GM12864 (cell line): ENCODE results near the gene CTH.
"Not testable (repeated sequence)": the region's sequence is repeated elsewhere in the genome, so short reads cannot be mapped to it uniquely, and the experiment has no call there.

Experiments
- DNase-seq: peaks from one replicate; pipeline ENCODE4 v3.0.0-alpha.2; 2011; ENCODE audit warnings: low read depth
- H3K4me3 ChIP-seq: 2 replicates; pipeline ENCODE4 v1.5.1; 2011; ENCODE audit warnings: mild to moderate bottlenecking, low read depth, low read length, control low read depth
- TF ChIP-seq, protein P1 (sequence below): IDR thresholded peaks from 2 replicates; pipeline ENCODE4 v1.5.1; 2011; ENCODE audit warnings: low read depth, mild to moderate bottlenecking, moderate library complexity, low read length, control low read depth, inconsistent platforms; ENCODE audit errors: missing control alignments

The CTH gene

GRCh38 chr1:70458131-70458530 lies 47.1 kb downstream of the CTH start:
- no peak for DNase-seq
- TF ChIP-seq, protein P1, sequence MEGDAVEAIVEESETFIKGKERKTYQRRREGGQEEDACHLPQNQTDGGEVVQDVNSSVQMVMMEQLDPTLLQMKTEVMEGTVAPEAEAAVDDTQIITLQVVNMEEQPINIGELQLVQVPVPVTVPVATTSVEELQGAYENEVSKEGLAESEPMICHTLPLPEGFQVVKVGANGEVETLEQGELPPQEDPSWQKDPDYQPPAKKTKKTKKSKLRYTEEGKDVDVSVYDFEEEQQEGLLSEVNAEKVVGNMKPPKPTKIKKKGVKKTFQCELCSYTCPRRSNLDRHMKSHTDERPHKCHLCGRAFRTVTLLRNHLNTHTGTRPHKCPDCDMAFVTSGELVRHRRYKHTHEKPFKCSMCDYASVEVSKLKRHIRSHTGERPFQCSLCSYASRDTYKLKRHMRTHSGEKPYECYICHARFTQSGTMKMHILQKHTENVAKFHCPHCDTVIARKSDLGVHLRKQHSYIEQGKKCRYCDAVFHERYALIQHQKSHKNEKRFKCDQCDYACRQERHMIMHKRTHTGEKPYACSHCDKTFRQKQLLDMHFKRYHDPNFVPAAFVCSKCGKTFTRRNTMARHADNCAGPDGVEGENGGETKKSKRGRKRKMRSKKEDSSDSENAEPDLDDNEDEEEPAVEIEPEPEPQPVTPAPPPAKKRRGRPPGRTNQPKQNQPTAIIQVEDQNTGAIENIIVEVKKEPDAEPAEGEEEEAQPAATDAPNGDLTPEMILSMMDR: no peak
- no peak overlapping the region for H3K4me3 ChIP-seq

DNA sequence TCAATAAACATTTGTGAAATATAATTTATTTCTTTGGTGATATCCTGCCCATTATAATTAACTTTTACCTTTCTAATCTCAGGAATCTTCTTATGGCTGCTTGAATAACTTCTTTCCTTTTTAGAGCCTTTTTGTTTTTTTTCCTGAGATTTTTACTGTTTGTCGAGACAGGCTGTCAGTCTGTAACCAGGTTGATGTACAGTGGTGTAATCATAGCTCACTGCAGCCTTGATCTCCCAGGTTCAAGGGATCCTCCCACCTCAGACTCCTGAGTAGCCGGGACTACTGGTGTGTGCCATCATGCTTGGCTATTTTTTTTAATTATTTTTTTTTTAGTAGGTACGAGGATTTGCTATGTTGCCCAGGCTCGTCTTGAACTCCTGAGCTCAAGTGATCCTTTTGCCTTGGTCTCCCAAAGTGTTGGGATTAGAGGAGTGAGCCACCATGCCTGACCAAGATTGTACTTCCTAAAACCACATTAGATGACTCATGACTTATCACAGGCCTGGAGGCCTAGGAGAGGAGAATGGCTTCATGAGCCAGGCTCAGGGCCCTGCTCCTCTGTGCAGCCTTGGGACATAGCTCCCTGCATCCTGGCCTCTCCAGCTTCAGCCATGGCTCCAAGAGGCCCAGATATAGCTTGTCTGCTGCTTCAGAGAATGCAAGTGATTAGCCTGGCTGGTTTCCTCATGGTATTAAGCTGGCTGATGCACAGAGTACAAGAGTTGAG lies 48.6 kb downstream of the CTH start:
- H3K4me3 ChIP-seq: no peak overlapping the region
- TF ChIP-seq, protein P1: no peak
- no peak for DNase-seq

DNA sequence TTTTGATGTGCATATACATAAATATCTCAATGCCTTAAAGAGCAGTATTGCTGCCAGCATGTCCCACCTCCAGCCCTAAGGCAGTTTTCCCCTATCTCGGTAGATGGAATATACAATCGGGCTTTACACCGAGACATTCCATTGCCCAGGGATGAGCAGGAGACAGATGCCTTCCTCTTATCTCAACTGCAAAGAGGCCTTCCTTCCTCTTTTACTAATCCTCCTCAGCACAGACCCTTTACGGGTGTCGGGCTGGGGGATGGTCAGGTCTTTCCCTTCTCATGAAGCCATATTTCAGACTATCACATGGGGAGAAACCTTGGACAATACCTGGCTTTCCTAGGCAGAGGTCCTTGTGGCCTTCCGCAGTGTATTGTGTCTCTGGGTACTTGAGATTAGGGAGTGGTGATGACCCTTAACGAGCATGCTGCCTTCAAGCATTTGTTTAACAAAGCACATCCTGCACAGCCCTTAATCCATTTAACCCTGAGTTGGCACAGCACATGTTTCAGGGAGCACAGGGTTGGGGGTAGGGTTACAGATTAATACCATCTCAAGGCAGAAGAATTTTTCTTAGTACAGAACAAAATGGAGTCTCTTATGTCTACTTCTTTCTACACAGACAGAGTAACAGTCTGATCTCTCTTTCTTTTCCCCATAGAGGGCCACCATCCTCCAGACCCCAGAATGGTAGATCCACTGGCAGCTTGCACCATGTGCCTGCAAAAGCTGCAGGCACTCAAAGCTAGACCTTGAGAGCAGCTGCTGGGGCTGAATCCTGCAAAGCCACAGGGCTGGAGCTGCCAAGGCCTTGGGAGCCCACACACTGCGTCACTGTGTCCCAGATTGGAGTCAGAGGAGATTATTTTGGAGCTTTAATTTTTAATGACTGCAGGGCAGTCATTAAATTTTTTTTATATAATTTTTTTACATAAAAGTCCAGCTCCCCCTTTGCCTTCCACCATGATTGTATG lies 50.0 kb downstream of the CTH start:
- not testable (repeated sequence) for DNase-seq, H3K4me3 ChIP-seq

DNA sequence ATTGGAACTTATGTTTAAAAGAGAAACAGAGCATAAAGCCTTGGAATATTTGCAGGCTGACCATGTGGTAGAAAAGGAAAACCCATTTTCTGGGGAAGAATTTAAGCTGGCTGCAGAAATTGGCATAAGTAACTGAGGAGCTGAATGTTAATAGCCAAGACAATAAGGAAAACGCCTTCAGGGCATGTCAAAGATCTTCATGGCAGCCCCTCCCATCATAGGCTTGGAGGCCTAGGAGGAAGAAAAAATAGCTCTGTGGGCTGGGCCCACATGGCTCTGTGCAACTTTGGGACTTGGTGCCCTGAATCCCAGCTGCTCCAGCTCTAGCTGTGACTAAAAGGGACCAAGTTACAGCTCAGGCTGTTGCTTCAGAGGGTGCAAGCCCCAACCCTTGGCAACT lies 51.5 kb downstream of the CTH start:
- DNase-seq: no peak
- H3K4me3 ChIP-seq: no peak overlapping the region
- TF ChIP-seq, protein P1: no peak

GRCh38 chr1:70465911-70466310 lies 54.8 kb downstream of the CTH start:
- TF ChIP-seq, protein P1: no peak
- DNase-seq: no peak
- no peak overlapping the region for H3K4me3 ChIP-seq

GRCh38 chr1:70467531-70467930 lies 56.5 kb downstream of the CTH start:
- no peak overlapping the region for H3K4me3 ChIP-seq
- no peak for DNase-seq
- TF ChIP-seq, protein P1: no peak

- TF ChIP-seq, protein P1: no peak
- DNase-seq: no peak
Observed at GRCh38 chr1:70468180-70468579, 57.1 kb downstream of the CTH start.

GRCh38 chr1:70469184-70469583 lies 58.1 kb downstream of the CTH start:
- DNase-seq, H3K4me3 ChIP-seq: not testable (repeated sequence)

More at GRCh38 chr1:70468180-70468579, 57.1 kb downstream of the CTH start:
- H3K4me3 ChIP-seq: no peak overlapping the region
